Endothelial cell of umbilical vein (primary cell): ENCODE measurements around the gene SSPN. TPM values are rescaled to one million over a fixed set of nuclear protein-coding genes. Genes with fewer than 3 reads are reported as not detected.

Source experiments
- BruUV-seq: library from RNA; stranded (reverse); fragments of 400-500 nt; replicated peaks from 2 replicates; lab custom pipeline; 2021; lab: Mats Ljungman, UMichigan
- CTCF ChIA-PET: fragments of 300-600, 350-600 bp; sonication (Branson Sonifier 250); formaldehyde crosslinking; loops from one replicate; lab custom pipeline; 2021; ENCODE audit warnings: antibody characterized with exemption, inconsistent platforms; lab: Charles Lee
- POLR2A ChIA-PET: fragments of 300-600, 350-600 bp; sonication (Branson Sonifier 250); formaldehyde crosslinking; loops from one replicate; lab custom pipeline; 2021; ENCODE audit warnings: antibody characterized with exemption, inconsistent platforms; lab: Charles Lee
- DNase-seq: peaks from one replicate; pipeline ENCODE4 v3.0.0-alpha.2; 2011; ENCODE audit warnings: low read depth, low spot score
- FAIRE-seq: peaks from 2 replicates; lab custom pipeline; 2011; peaks lifted over from hg19 to GRCh38; lab: Jason Lieb, UNC
- H2AFZ ChIP-seq: 2 replicates; pipeline ENCODE4 v1.6.0; 2012; ENCODE audit warnings: low read depth, low read length, control low read depth, inconsistent platforms
- H3K27ac ChIP-seq: 2 replicates; pipeline ENCODE4 v1.5.1; 2011; ENCODE audit warnings: low read depth, mild to moderate bottlenecking, control low read depth, low read length, moderate library complexity; ENCODE audit not compliant: insufficient read depth
- H3K27me3 ChIP-seq, 2 experiments: 2 replicates each; pipeline versions ENCODE4 v1.6.0 to v1.6.1; 2011; ENCODE audit warnings: low read length in 2 of 2, mixed read lengths in 1 of 2; ENCODE audit not compliant: control insufficient read depth in 2 of 2, insufficient read depth in 2 of 2
- H3K36me3 ChIP-seq, 2 experiments: 2 replicates in 1 of 2; 3 replicates in 1 of 2; pipeline ENCODE4 v1.5.1; 2011; ENCODE audit warnings: low read length in 2 of 2, mild to moderate bottlenecking in 1 of 2, moderate library complexity in 1 of 2; ENCODE audit not compliant: control insufficient read depth in 2 of 2, insufficient read depth in 2 of 2; ENCODE audit errors: extremely low read depth in 1 of 2
- H3K4me1 ChIP-seq: 3 replicates; pipeline ENCODE4 v1.5.1; 2011; ENCODE audit warnings: mild to moderate bottlenecking, low read length; ENCODE audit not compliant: control insufficient read depth, insufficient read depth; ENCODE audit errors: extremely low read depth
- H3K4me2 ChIP-seq: 2 replicates; pipeline ENCODE4 v1.6.1; 2011; ENCODE audit warnings: low read length, control low read depth, mixed read lengths; ENCODE audit not compliant: insufficient read depth
- H3K4me3 ChIP-seq, 3 experiments: fragments of 200-600 bp in 1 of 3; sonication (generic), shearing (Covaris generic) in 1 of 3; replicated peaks in 1 of 3; 2 replicates each; pipeline ENCODE4 v1.5.1; 2011 to 2016; ENCODE audit warnings: control low read depth in 3 of 3, low read length in 3 of 3, mild to moderate bottlenecking in 2 of 3, inconsistent platforms in 1 of 3, low read depth in 1 of 3, moderate library complexity in 1 of 3; ENCODE audit not compliant: insufficient read depth in 1 of 3
- H3K79me2 ChIP-seq: 2 replicates; pipeline ENCODE4 v1.6.0; 2012; ENCODE audit warnings: low read length, inconsistent platforms; ENCODE audit not compliant: control insufficient read depth, insufficient read depth
- H3K9ac ChIP-seq: replicated peaks from 2 replicates; pipeline ENCODE3; 2011; ENCODE audit warnings: low read length, control low read depth; ENCODE audit not compliant: insufficient read depth; ENCODE audit errors: extremely low read depth
- H3K9me1 ChIP-seq: replicated peaks from 3 replicates; pipeline ENCODE4 v1.6.0; 2011; ENCODE audit warnings: mild to moderate bottlenecking, low read length; ENCODE audit not compliant: control insufficient read depth, insufficient read depth; ENCODE audit errors: extremely low read depth
- H3K9me3 ChIP-seq: replicated peaks from 2 replicates; pipeline ENCODE4 v1.5.1; 2012; ENCODE audit warnings: low read length, inconsistent platforms; ENCODE audit not compliant: control insufficient read depth, insufficient read depth
- H4K20me1 ChIP-seq: replicated peaks from 2 replicates; pipeline ENCODE3; 2011; ENCODE audit warnings: mild to moderate bottlenecking, low read length; ENCODE audit not compliant: control insufficient read depth, insufficient read depth; ENCODE audit errors: extremely low read depth
- CTCF ChIP-seq, 2 donors: IDR thresholded peaks; 1 replicate in 1 of 2; 2 replicates in 1 of 2; pipeline ENCODE4 v1.5.1; 2011; ENCODE audit warnings: low read length in 2 of 2, mild to moderate bottlenecking in 2 of 2, moderate library complexity in 2 of 2, control low read depth in 1 of 2, inconsistent platforms in 1 of 2, low read depth in 1 of 2; ENCODE audit not compliant: insufficient read depth in 1 of 2; ENCODE audit errors: extremely low read depth in 1 of 2
- EZH2 ChIP-seq: IDR thresholded peaks from 2 replicates; pipeline ENCODE4 v1.6.1; 2012; ENCODE audit warnings: borderline replicate concordance, low read depth, mild to moderate bottlenecking, moderate library complexity, low read length, inconsistent platforms; ENCODE audit not compliant: severe bottlenecking
- FOS ChIP-seq: IDR thresholded peaks from 2 replicates; pipeline ENCODE4 v1.6.1; 2011; ENCODE audit warnings: mild to moderate bottlenecking, low read length, moderate library complexity, borderline replicate concordance; ENCODE audit not compliant: insufficient read depth
- GATA2 ChIP-seq: IDR thresholded peaks from 2 replicates; pipeline ENCODE4 v1.7.0; 2011; ENCODE audit warnings: low read depth, mild to moderate bottlenecking, moderate library complexity, mixed read lengths, low read length; ENCODE audit not compliant: insufficient read length, insufficient read depth
- JUN ChIP-seq: IDR thresholded peaks from 2 replicates; pipeline ENCODE4 v1.6.1; 2011; ENCODE audit warnings: borderline replicate concordance, low read depth; ENCODE audit not compliant: insufficient read length, insufficient read depth
- MAX ChIP-seq: IDR thresholded peaks from 2 replicates; pipeline ENCODE4 v1.6.1; 2011; ENCODE audit not compliant: insufficient read depth, insufficient read length
- MYC ChIP-seq: IDR thresholded peaks from one replicate; pipeline ENCODE4 v1.6.1; 2011; ENCODE audit warnings: mild to moderate bottlenecking, low read depth, low read length
- POLR2A ChIP-seq: IDR thresholded peaks from 2 replicates; pipeline ENCODE4 v1.6.1; 2012; ENCODE audit warnings: low read depth, mild to moderate bottlenecking, control low read depth, low read length
- POLR2AphosphoS5 ChIP-seq: IDR thresholded peaks from 2 replicates; pipeline ENCODE4 v1.6.1; 2012; ENCODE audit warnings: low read depth, mild to moderate bottlenecking, control low read depth, low read length, moderate library complexity; ENCODE audit not compliant: insufficient read depth
- dilution Hi-C: fragments of 300-500 bp; cut with MboI; formaldehyde crosslinking; loops from one replicate; pipeline ENCODE4 v1.15.0; 2019; ENCODE audit warnings: low sequenced_read_pairs; ENCODE audit not compliant: extremely low pct_ligation_motif_present
- intact Hi-C: fragments of 100-400 bp; cut with micrococcal nuclease; formaldehyde crosslinking; loops from one replicate; pipeline ENCODE4 v1.10.0; 2022
- polyA plus RNA-seq, 4 experiments: library from polyadenylated mRNA; depleted of rRNA in 3 of 4; stranded (reverse) in 3 of 4; unstranded in 1 of 4; fragments of >200 nt; gene quantifications; 2 replicates each; pipeline versions ENCODE4 v1.2.1 to v1.2.3, GENCODE V29; 2011 to 2012; ENCODE audit warnings: missing spikeins in 1 of 4
- total RNA-seq: library from RNA; stranded (reverse); gene quantifications from 2 replicates; pipeline ENCODE4 v1.2.3, GENCODE V29; 2021

SSPN gene
- total and polyA plus RNA-seq, 2 donors (not counting 3 experiments of a cell fraction or from before 2014, with no cell fraction given) = 1.3 to 2.1 TPM

GRCh38 chr12:26239852-26240815 lies 44.8 kb downstream of the SSPN start:
- DNase-seq (no peak), FAIRE-seq (no peak)
- ChIA-PET CTCF (interaction anchor here (0.6 to 4.8 kb wide), 2 partner anchors 12 to 38 kb away, joined by 3 to 15 read pairs; no protein-coding TSS in a partner anchor), POLR2A (no interaction called here)
- no peaks in the 10 kb centered on the region for H3K9me3 ChIP-seq
- BruUV-seq = no TSS peak
- no peak overlapping the region for H3K4me3 ChIP-seq
- H3K4me1 ChIP-seq = no peaks in the 10 kb centered on the region
- no peak for TF ChIP-seq MYC
- TF ChIP-seq FOS = no peak
- H4K20me1 ChIP-seq = no peaks in the 10 kb centered on the region
- H3K9ac ChIP-seq = no peak overlapping the region
- H3K4me2 ChIP-seq = no peak overlapping the region
- no peaks in the 10 kb centered on the region for H3K79me2 ChIP-seq
- intact Hi-C loops = no loop called here
- no peaks in the 10 kb centered on the region for H3K36me3 ChIP-seq
- dilution Hi-C loops = no loop called here
- H2AFZ ChIP-seq = no peak overlapping the region
- peaks cover 8 to 15% of the 10 kb centered on the region in 2 experiments for H3K27me3 ChIP-seq
- no peak overlapping the region for H3K27ac ChIP-seq
- no peaks in the 10 kb centered on the region for H3K9me1 ChIP-seq

GRCh38 chr12:26241080-26241479 lies 45.7 kb downstream of the SSPN start:
- Histone ChIP-seq H3K4me3 (no peak overlapping the region), H3K9me3 (no peaks in the 10 kb centered on the region), H3K4me1 (no peaks in the 10 kb centered on the region), H3K27me3 (peaks cover 8 to 16% of the 10 kb centered on the region in 2 experiments), H3K9me1 (no peaks in the 10 kb centered on the region), H3K27ac (no peak overlapping the region), H4K20me1 (no peaks in the 10 kb centered on the region), H3K9ac (no peak overlapping the region), H3K36me3 (no peaks in the 10 kb centered on the region), H3K79me2 (no peaks in the 10 kb centered on the region), H3K4me2 (no peak overlapping the region), H2AFZ (no peak overlapping the region)
- DNase-seq = no peak
- no TSS peak for BruUV-seq
- TF ChIP-seq EZH2 (no peak), POLR2AphosphoS5 (no peak), FOS (no peak), JUN (no peak), GATA2 (no peak), MYC (no peak), MAX (no peak), CTCF (IDR thresholded peaks at IDR 0.05; ENCODE audit: extremely low read depth in 1 of 2, insufficient read depth in 1 of 2, low read depth in 1 of 2, low read length in 2 of 2) (no peak), POLR2A (no peak)
- dilution Hi-C loops (no loop called here), intact Hi-C loops (no loop called here)
- FAIRE-seq = no peak
- CTCF ChIA-PET = interaction anchor here (0.6 to 4.8 kb wide), 2 partner anchors 11 to 37 kb away, joined by 3 to 15 read pairs; no protein-coding TSS in a partner anchor
- POLR2A ChIA-PET = no interaction called here
